ENCODE data around the gene HCLS1. TPM values are rescaled to one million over a fixed set of nuclear protein-coding genes. Genes with fewer than 3 reads are reported as not detected.
"Not testable (repeated sequence)": the region's sequence is repeated elsewhere in the genome, so short reads cannot be mapped to it uniquely, and the experiment has no call there.

HCLS1 gene
- total RNA-seq, 2 experiments from 2014 or later: 124 to 235 TPM

DNA sequence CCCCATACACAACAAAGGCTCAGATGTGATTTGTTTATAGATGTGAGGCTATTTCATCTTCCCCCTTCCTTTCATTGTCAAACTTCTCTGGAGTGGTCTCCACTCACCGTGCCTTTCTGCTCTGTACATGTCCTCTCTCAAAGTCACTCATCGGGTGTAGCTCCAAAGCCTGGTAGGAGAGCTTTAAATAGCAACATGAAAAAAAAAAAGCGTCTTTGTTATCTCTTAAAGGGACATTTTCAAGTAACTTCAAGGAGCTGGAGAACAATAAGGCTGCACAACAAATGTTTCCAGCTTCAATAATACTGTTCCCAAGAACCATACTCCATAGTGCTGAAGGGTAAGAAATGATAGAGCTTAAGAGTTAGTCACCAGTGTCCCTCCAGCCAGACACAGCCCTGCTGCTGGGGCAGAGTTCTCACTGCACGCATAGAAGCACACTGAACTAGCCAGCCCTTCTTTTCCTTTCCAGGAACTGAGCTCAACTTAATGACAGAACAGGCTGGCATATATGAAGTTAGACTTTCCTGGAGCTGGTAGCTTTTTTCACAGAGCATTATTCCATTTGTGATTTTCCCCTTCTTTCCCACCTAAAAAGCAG lies 59.4 kb downstream of the HCLS1 start:
- TF ChIP-seq, protein P1, sequence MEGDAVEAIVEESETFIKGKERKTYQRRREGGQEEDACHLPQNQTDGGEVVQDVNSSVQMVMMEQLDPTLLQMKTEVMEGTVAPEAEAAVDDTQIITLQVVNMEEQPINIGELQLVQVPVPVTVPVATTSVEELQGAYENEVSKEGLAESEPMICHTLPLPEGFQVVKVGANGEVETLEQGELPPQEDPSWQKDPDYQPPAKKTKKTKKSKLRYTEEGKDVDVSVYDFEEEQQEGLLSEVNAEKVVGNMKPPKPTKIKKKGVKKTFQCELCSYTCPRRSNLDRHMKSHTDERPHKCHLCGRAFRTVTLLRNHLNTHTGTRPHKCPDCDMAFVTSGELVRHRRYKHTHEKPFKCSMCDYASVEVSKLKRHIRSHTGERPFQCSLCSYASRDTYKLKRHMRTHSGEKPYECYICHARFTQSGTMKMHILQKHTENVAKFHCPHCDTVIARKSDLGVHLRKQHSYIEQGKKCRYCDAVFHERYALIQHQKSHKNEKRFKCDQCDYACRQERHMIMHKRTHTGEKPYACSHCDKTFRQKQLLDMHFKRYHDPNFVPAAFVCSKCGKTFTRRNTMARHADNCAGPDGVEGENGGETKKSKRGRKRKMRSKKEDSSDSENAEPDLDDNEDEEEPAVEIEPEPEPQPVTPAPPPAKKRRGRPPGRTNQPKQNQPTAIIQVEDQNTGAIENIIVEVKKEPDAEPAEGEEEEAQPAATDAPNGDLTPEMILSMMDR (conservative IDR thresholded peaks at IDR 0.05; ENCODE audit: low read length): no peak
- no peak for TF ChIP-seq EZH2phosphoT487 (IDR thresholded peaks at IDR 0.05; ENCODE audit: borderline replicate concordance, low read depth, low read length)
- no peaks in the 10 kb centered on the region for H3K4me1 ChIP-seq (ENCODE audit: insufficient read depth, low read length, poor library complexity, severe bottlenecking)
- H4K20me1 ChIP-seq (ENCODE audit: insufficient read depth, low read length): no peaks in the 10 kb centered on the region
- no peaks in the 10 kb centered on the region for H3K36me3 ChIP-seq (ENCODE audit: insufficient read depth, low read length)
- no TSS peak for BruUV-seq (replicated peaks)
- intact Hi-C loops (cut with micrococcal nuclease; ENCODE audit: unreplicated experiment): no loop called here
- no peak overlapping the region for H3K4me3 ChIP-seq (ENCODE audit: low read depth, low read length, poor library complexity, severe bottlenecking)
- POLR2A ChIA-PET: interaction anchor here (0.6 to 1.2 kb wide), 8 partner anchors 8 to 615 kb away, joined by 3 to 8 read pairs (median 3); partner anchors contain the start of gene FBXO40
- no peak overlapping the region for H3K4me2 ChIP-seq (ENCODE audit: low read length)
- H3K9me2 ChIP-seq (ENCODE audit: insufficient read depth, low read length): no peaks in the 10 kb centered on the region
- H3K79me2 ChIP-seq (ENCODE audit: insufficient read depth, low read depth, low read length): no peaks in the 10 kb centered on the region
- H2AFZ ChIP-seq (ENCODE audit: low read length): no peak overlapping the region
- CTCF ChIA-PET (ENCODE audit: unreplicated experiment): no interaction called here
- no peaks in the 10 kb centered on the region for H3K9me3 ChIP-seq (ENCODE audit: low read length)
- DNase-seq (ENCODE audit: low spot score): no peak
- H3K27ac ChIP-seq (ENCODE audit: low read depth, low read length, poor library complexity, severe bottlenecking): no peak overlapping the region

DNA sequence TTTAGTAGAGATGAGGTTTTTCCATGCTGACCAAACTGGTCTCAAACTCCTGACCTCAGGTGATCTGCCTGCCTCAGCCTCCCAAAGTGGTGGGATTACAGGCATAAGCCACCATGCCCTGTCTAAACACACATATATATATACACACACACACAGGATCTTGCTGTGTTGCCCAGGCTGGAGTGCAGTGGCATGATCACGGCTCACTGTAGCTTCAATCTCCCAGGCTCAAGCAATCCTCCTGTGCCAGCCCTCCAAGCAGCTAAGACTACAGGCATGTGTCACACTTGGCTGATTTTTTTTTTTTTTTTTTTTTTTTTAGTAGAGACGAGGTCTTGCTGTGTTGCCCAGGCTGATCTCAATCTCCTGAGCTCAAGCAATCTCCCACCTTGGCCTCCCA lies 60.8 kb downstream of the HCLS1 start:
- H3K36me3 ChIP-seq (ENCODE audit: insufficient read depth, low read length); DNase-seq (ENCODE audit: low spot score); H4K20me1 ChIP-seq (ENCODE audit: insufficient read depth, low read length); H3K27ac ChIP-seq (ENCODE audit: low read depth, low read length, poor library complexity, severe bottlenecking); intact Hi-C loops (cut with micrococcal nuclease; ENCODE audit: unreplicated experiment); H3K79me2 ChIP-seq (ENCODE audit: insufficient read depth, low read depth, low read length); H2AFZ ChIP-seq (ENCODE audit: low read length); H3K9me2 ChIP-seq (ENCODE audit: insufficient read depth, low read length); H3K4me3 ChIP-seq (ENCODE audit: low read depth, low read length, poor library complexity, severe bottlenecking); BruUV-seq (replicated peaks); CTCF ChIA-PET (ENCODE audit: unreplicated experiment); H3K4me1 ChIP-seq (ENCODE audit: insufficient read depth, low read length, poor library complexity, severe bottlenecking); H3K4me2 ChIP-seq (ENCODE audit: low read length); H3K9me3 ChIP-seq (ENCODE audit: low read length): not testable (repeated sequence)
- POLR2A ChIA-PET: interaction anchor here (0.7 kb wide), 1 partner anchor 53 kb away, joined by 3 read pairs; no protein-coding TSS in a partner anchor

DNA sequence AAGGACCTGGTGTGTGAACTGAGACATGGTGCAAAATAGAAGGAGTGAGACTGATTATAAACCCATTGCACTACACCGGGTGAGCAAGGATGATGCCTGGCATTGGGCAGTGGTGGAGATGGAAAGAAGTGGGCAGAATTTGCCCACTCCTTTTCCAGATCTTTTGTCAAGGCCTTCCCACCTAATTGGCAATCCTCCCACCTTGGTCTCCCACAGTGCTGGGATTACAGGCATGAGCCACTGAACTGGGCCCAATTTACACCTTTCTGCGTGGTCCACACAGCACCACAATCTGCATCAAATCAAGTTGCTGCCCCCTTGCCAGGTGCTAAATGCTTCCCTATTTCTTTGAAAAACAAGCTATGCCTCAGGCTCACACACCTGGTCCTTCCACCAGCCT lies 62.1 kb downstream of the HCLS1 start:
- H3K79me2 ChIP-seq (ENCODE audit: insufficient read depth, low read depth, low read length): no peaks in the 10 kb centered on the region
- no peak overlapping the region for H3K4me2 ChIP-seq (ENCODE audit: low read length)
- no peak overlapping the region for H2AFZ ChIP-seq (ENCODE audit: low read length)
- ChIA-PET POLR2A (no interaction called here), CTCF (ENCODE audit: unreplicated experiment) (no interaction called here)
- no peaks in the 10 kb centered on the region for H3K9me3 ChIP-seq (ENCODE audit: low read length)
- intact Hi-C loops (cut with micrococcal nuclease; ENCODE audit: unreplicated experiment): no loop called here
- DNase-seq (ENCODE audit: low spot score): no peak
- peaks cover 4% of the 10 kb centered on the region for H3K4me1 ChIP-seq (ENCODE audit: insufficient read depth, low read length, poor library complexity, severe bottlenecking)
- BruUV-seq (replicated peaks): no TSS peak
- no peaks in the 10 kb centered on the region for H4K20me1 ChIP-seq (ENCODE audit: insufficient read depth, low read length)
- H3K9me2 ChIP-seq (ENCODE audit: insufficient read depth, low read length): no peaks in the 10 kb centered on the region
- no peak overlapping the region for H3K27ac ChIP-seq (ENCODE audit: low read depth, low read length, poor library complexity, severe bottlenecking)
- H3K4me3 ChIP-seq (ENCODE audit: low read depth, low read length, poor library complexity, severe bottlenecking): no peak overlapping the region
- TF ChIP-seq, protein P1 (conservative IDR thresholded peaks at IDR 0.05; ENCODE audit: low read length): no peak
- no peak for TF ChIP-seq EZH2phosphoT487 (IDR thresholded peaks at IDR 0.05; ENCODE audit: borderline replicate concordance, low read depth, low read length)
- H3K36me3 ChIP-seq (ENCODE audit: insufficient read depth, low read length): no peaks in the 10 kb centered on the region
